ENCODE results near the gene STAT6.

Gene STAT6

GRCh38 chr12:57128519-57129247 lies 17.5 kb upstream of the STAT6 start:
- DNase-seq: no peak
- peak overlapping the region; percentile 12 to 35 for H2BK12ac ChIP-seq (ENCODE audit: low read length in 2 of 2)
- H3K27me3 ChIP-seq (ENCODE audit: control insufficient read depth in 1 of 2, insufficient read depth in 1 of 2, low read length in 2 of 2): no peaks in the 10 kb centered on the region
- H2BK5ac ChIP-seq (ENCODE audit: low read depth, low read length, poor library complexity, severe bottlenecking): no peak overlapping the region
- H4K8ac ChIP-seq (ENCODE audit: low read length): peak overlapping the region; percentile 73
- H2BK15ac ChIP-seq (ENCODE audit: low read depth, poor library complexity, severe bottlenecking): peak overlapping the region; percentile 85
- peak overlapping the region; percentile 86 to 91 for H3K4me3 ChIP-seq (ENCODE audit: insufficient read depth in 1 of 2, low read depth in 1 of 2, low read length in 2 of 2)
- H3K79me1 ChIP-seq (replicated peaks; ENCODE audit: low read length, poor library complexity, severe bottlenecking): peaks cover 5% of the 10 kb centered on the region
- H3K14ac ChIP-seq (ENCODE audit: low read length in 2 of 2): peak overlapping the region; percentile 87 to 98
- H3K4ac ChIP-seq (ENCODE audit: low read depth in 1 of 2, low read length in 2 of 2): peak overlapping the region; percentile 89 to 98
- no peak overlapping the region for H2AFZ ChIP-seq (ENCODE audit: low read depth, low read length)
- peak overlapping the region in 1 of 2 experiments; percentile 89 for H3K23ac ChIP-seq (ENCODE audit: low read length in 2 of 2)
- peak overlapping the region; percentile 96 to 99 for H3K18ac ChIP-seq (ENCODE audit: low read depth in 1 of 2, low read length in 2 of 2)
- peaks cover 32% of the 10 kb centered on the region for H3K4me1 ChIP-seq (ENCODE audit: control insufficient read depth, insufficient read depth, low read depth, low read length)
- peak overlapping the region; percentile 6 for H3K27ac ChIP-seq (ENCODE audit: low read length, poor library complexity, severe bottlenecking)
- H3K9me3 ChIP-seq (ENCODE audit: control insufficient read depth, low read length): no peaks in the 10 kb centered on the region
- peak overlapping the region; percentile 95 for H3K9ac ChIP-seq (ENCODE audit: low read length)
- H2AK5ac ChIP-seq (ENCODE audit: low read length, severe bottlenecking): peak overlapping the region; percentile 49
- H3K4me2 ChIP-seq (ENCODE audit: low read length, poor library complexity, severe bottlenecking): peak overlapping the region; percentile 74
- peak overlapping the region; percentile 87 for H2BK120ac ChIP-seq (ENCODE audit: low read depth, low read length)
- H4K91ac ChIP-seq (ENCODE audit: low read length): peak overlapping the region; percentile 97
- peaks cover 3 to 27% of the 10 kb centered on the region in 2 experiments for H3K36me3 ChIP-seq (ENCODE audit: control insufficient read depth in 1 of 2, insufficient read depth in 2 of 2, low read depth in 1 of 2, low read length in 2 of 2)
- WGBS: 2% methylated on average over 9 of the region's 35 CpGs

- Histone ChIP-seq H4K8ac (ENCODE audit: low read length) (peak within 1 kb of the TSS; percentile 82), H2AK5ac (ENCODE audit: low read length, severe bottlenecking) (peak within 1 kb of the TSS; percentile 49), H2BK15ac (ENCODE audit: low read depth, poor library complexity, severe bottlenecking) (peak within 1 kb of the TSS; percentile 97), H4K91ac (ENCODE audit: low read length) (peak within 1 kb of the TSS; percentile 97), H3K4me3 (ENCODE audit: insufficient read depth in 1 of 2, low read depth in 1 of 2, low read length in 2 of 2) (peak within 1 kb of the TSS; percentile 86 to 91), H3K9ac (ENCODE audit: low read length) (peak within 1 kb of the TSS; percentile 95), H3K18ac (ENCODE audit: low read depth in 1 of 2, low read length in 2 of 2) (peak within 1 kb of the TSS; percentile 96 to 99), H3K4me1 (ENCODE audit: control insufficient read depth, insufficient read depth, low read depth, low read length) (peaks cover 26% of the 10 kb centered on the region), H3K4ac (ENCODE audit: low read depth in 1 of 2, low read length in 2 of 2) (peak within 1 kb of the TSS; percentile 89 to 98), H3K27ac (ENCODE audit: low read length, poor library complexity, severe bottlenecking) (peak within 1 kb of the TSS; percentile 91), H2BK12ac (ENCODE audit: low read length in 2 of 2) (peak within 1 kb of the TSS; percentile 35 to 68), H2AFZ (ENCODE audit: low read depth, low read length) (peak within 1 kb of the TSS; percentile 64), H3K9me3 (ENCODE audit: control insufficient read depth, low read length) (no peaks in the 10 kb centered on the region), H3K27me3 (ENCODE audit: control insufficient read depth in 1 of 2, insufficient read depth in 1 of 2, low read length in 2 of 2) (no peaks in the 10 kb centered on the region), H2BK120ac (ENCODE audit: low read depth, low read length) (peak within 1 kb of the TSS; percentile 87), H3K14ac (ENCODE audit: low read length in 2 of 2) (peak within 1 kb of the TSS; percentile 87 to 98), H3K4me2 (ENCODE audit: low read length, poor library complexity, severe bottlenecking) (peak within 1 kb of the TSS; percentile 92), H2BK5ac (ENCODE audit: low read depth, low read length, poor library complexity, severe bottlenecking) (no peak within 1 kb of the TSS), H3K23ac (ENCODE audit: low read length in 2 of 2) (peak within 1 kb of the TSS in 1 of 2 experiments; percentile 89), H3K79me1 (replicated peaks; ENCODE audit: low read length, poor library complexity, severe bottlenecking) (peaks cover 4% of the 10 kb centered on the region), H3K36me3 (ENCODE audit: control insufficient read depth in 1 of 2, insufficient read depth in 2 of 2, low read depth in 1 of 2, low read length in 2 of 2) (peaks cover 2 to 22% of the 10 kb centered on the region in 2 experiments)
- peak; percentile 84 for DNase-seq
- under 1% methylated on average over 50 of the region's 57 CpGs for WGBS
Observed at GRCh38 chr12:57127726-57128518, 16.8 kb upstream of the STAT6 start, which contains the start of gene LRP1. LRP1 (plus strand) TSS chr12:57128483; CDS start chr12:57128965, 482 bp downstream.

- no peak overlapping the region for H4K8ac ChIP-seq (ENCODE audit: low read length)
- H2BK12ac ChIP-seq (ENCODE audit: low read length in 2 of 2): peak overlapping the region in 1 of 2 experiments; percentile 3
- no peak overlapping the region for H2BK120ac ChIP-seq (ENCODE audit: low read depth, low read length)
- no peak overlapping the region for H3K27ac ChIP-seq (ENCODE audit: low read length, poor library complexity, severe bottlenecking)
- H3K36me3 ChIP-seq (ENCODE audit: control insufficient read depth in 1 of 2, insufficient read depth in 2 of 2, low read depth in 1 of 2, low read length in 2 of 2): peaks cover under 1 to 15% of the 10 kb centered on the region in 2 experiments
- H3K18ac ChIP-seq (ENCODE audit: low read depth in 1 of 2, low read length in 2 of 2): peak overlapping the region in 1 of 2 experiments; percentile 91
- H2AFZ ChIP-seq (ENCODE audit: low read depth, low read length): no peak overlapping the region
- 10% methylated on average over 24 of the region's 26 CpGs for WGBS
- H3K14ac ChIP-seq (ENCODE audit: low read length in 2 of 2): no peak overlapping the region
- peak overlapping the region; percentile 83 to 86 for H3K4me3 ChIP-seq (ENCODE audit: insufficient read depth in 1 of 2, low read depth in 1 of 2, low read length in 2 of 2)
- no peak overlapping the region for H3K4ac ChIP-seq (ENCODE audit: low read depth in 1 of 2, low read length in 2 of 2)
- H4K91ac ChIP-seq (ENCODE audit: low read length): no peak overlapping the region
- no peak overlapping the region for H3K23ac ChIP-seq (ENCODE audit: low read length in 2 of 2)
- no peak overlapping the region for H2BK5ac ChIP-seq (ENCODE audit: low read depth, low read length, poor library complexity, severe bottlenecking)
- peak; percentile 60 for DNase-seq
- peak overlapping the region; percentile 89 for H3K4me2 ChIP-seq (ENCODE audit: low read length, poor library complexity, severe bottlenecking)
- peak overlapping the region; percentile 92 for H3K9ac ChIP-seq (ENCODE audit: low read length)
- H3K4me1 ChIP-seq (ENCODE audit: control insufficient read depth, insufficient read depth, low read depth, low read length): peaks cover 21% of the 10 kb centered on the region
- H2AK5ac ChIP-seq (ENCODE audit: low read length, severe bottlenecking): no peak overlapping the region
- H2BK15ac ChIP-seq (ENCODE audit: low read depth, poor library complexity, severe bottlenecking): peak overlapping the region; percentile 57
- no peaks in the 10 kb centered on the region for H3K27me3 ChIP-seq (ENCODE audit: control insufficient read depth in 1 of 2, insufficient read depth in 1 of 2, low read length in 2 of 2)
- H3K9me3 ChIP-seq (ENCODE audit: control insufficient read depth, low read length): no peaks in the 10 kb centered on the region
- peaks cover 1% of the 10 kb centered on the region for H3K79me1 ChIP-seq (replicated peaks; ENCODE audit: low read length, poor library complexity, severe bottlenecking)
Observed at GRCh38 chr12:57127101-57127725, 16.1 kb upstream of the STAT6 start.

All from mesenchymal stem cell (in vitro differentiated cells and primary cell).